ENCODE measurements around the gene TSC2.

The TSC2 gene

DNA sequence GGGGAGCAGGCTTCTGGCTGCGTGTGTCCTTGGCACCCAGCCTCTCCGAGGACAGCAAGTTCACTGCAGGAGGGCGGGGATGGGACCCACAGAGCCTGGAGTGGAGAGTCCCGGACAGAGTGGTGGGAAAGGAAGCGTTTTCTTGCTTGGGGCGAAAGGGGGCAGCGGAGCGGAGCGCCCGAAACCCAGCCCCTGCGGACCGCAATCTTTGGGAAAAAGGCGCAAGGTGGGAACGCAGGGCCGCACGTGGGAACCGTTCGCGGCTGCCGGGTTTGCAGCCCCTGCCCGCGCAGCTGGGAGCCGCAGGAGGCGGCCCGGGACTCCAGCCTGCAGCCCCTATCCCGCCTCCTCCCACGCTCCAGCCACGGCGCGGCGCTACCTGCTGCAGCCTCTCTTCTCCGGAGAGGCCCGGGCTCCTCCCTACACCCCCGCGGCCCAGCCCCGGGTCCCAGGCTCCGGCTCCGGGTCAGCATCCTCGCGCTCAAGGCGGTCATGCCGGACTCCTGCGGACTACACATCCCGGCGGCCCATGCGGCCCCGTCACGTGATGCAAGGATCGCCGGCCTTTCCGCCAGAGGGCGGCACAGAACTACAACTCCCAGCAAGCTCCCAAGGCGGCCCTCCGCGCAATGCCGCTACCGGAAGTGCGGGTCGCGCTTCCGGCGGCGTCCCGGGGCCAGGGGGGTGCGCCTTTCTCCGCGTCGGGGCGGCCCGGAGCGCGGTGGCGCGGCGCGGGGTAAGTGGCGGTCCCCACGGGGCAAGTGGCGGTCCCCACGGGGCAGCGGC is at the start of gene TSC2, which contains the start of gene NTHL1:
Gene TSC2, plus strand, starts transcription at position 656 of the 786 bp plus-strand sequence. CDS start 631 bp downstream, outside the sequence.
Gene NTHL1, minus strand, starts transcription at position 505 of the 786 bp plus-strand sequence. Its CDS starts 11 bp downstream, at position 494.
- DNase-seq, result peak; percentile 96

DNA sequence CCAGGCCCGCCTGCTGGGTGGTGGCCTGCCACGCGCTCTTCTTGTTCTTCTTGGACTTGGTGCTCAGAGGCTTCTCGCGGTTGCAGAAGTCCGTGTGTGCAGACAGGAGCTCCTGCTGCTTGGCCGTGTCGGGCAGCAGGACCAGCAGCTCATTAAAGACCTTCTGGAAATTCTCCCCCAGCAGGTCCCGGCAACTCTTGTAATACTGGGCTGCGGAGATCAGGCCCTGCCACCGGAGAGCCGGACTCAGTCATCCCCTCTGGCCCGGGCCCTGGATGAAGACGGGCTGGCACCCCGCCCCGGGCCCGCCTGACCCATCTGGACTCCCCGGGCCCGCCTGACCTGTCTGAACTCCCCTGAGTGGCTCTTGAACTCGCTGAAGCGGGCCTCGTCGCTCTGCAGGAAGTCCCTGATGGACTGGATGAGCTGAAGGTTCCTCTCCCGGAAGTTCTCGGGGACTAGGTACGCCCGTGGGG is 49.4 kb upstream of the TSC2 start:
- no peak for DNase-seq

DNA sequence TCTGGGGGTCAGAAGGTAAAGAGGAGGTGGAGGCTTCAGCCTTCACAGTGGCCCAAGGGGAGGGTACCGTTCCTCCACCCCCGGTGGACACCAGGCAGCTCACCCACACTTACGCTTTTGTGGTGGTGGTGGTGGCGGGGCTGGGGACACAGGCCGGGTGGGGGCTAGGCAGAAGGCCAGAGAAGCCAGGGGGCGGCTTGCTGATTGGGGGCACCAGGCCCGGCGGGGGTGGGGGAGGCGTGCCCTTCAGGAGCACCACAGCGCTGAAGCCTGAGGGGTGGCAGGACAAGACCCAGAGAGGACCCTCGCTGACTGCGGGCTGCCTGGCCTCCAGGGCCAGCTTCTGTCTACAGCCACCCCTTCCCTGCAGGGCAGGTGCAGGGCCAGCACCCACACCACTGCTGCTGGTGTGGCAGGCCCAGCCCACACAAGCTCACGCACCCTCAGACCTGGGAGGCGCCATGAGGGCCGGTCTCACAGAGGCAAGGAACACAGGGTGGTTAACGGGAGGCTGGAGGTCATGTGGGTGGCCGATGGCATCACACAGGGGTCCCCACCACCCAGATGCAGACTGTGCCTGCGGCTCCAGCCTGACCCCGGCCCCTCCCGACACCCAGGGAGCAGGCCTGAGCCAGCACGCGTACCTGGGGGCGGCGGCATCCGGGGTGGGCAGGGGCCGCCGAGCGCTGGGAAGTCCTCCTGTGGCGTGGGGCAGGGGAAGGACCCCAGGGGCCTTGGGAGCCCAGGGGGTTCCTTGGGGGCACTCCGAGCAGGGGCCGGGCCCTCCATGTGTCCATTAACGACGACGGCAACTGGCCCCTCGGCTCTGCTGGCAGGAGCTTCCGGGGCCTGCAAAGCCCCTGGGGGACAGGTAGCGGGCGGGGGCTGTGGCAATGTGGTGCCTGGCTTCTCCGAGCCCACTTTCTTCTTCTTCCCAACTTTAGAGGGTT is 48.7 kb upstream of the TSC2 start:
- no peak for DNase-seq

DNA sequence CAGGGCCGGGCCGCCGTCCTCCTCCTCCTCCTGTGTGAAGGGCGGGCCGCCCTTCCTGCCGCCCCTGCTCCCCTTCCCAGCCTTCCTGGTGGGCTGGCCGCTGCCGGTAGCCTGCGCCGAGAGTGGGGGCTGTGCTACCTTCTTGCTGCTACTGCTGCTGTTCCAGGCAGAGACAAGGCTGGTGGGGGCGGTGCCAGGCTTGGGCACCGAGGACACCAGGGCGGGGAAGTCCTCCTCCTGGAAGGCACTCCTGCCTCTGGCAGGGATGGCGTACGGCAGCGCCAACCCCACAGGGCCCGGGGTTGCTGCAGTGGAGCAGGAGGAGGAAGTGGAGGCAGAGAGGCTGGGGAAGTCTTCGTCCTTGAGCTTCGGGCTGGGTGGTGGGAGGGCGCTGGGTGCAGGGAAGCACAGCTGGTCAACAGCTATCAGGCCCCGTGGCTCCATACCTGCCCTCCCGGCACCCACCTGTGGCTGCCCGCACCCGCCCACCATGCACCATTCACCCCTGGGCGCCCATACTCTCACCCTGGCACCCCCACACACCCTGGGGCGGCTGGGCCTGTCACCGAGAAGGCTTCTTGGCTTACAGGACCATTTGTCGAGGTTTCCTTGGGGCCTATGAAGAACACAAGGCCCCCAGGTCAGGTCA is 47.8 kb upstream of the TSC2 start:
- DNase-seq, result no peak

DNA sequence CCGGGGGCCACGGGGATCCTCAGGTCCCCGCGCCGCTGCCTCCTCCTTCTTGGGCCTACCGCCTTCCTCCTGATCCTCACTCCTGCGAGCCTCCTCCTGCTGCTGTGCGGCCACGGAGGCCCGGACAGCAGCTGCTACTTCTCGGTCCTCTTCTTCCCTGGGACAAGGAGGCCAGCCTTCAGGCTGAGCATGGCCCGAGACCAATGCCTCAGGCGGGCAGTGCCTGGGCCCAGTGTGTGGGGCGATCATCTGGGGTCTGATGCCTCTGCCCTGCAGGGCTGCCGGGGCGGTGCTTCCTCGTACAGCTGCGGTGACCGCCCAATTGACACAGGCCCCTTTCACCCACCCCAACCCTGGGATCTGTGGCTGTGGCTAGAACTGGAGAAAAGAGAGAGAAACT is 46.8 kb upstream of the TSC2 start:
- no peak for DNase-seq

DNA sequence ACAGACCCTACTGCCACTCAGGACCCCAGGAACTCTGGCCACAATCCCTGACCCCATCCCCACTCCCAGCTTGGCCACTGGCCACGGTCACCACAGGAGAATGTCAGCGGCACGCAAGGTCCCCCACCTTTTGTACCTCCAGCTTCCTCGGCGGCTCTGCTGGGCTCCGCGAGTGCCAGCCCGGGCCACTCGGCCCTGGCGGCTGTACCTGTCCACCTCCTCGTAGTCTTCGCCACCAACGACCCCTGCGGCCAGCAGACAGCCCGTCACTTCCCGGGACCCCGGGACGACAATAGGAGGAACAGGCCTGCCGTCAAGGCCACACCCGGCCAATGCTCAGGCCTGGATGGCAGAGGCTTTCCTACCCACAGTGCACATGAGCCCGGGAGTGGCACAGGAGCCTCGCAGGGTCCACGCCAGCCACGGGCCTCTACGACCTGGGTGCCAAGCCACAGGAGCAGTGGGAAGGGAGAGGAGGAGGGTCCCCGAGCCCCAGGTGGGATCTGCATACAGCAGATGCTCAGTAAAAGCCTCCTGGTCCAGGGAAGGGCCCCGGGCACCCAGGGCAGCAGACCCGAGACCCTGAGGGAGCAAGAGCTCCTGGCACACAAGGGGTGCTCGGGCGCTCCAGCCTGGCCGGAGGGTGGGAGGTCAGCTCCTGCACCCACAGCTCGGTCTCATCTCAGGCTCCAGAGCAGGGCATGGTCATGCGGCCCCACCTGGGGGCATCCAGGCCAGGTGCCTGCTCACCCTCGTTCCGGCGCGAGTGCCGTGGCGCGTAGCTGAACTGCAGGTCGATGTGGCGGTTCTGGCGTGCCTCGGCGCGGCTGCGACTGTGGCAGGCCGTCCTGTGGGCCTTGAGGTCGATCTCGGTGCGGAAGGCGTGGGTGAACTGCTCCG is 46.1 kb upstream of the TSC2 start:
- no peak for DNase-seq

DNA sequence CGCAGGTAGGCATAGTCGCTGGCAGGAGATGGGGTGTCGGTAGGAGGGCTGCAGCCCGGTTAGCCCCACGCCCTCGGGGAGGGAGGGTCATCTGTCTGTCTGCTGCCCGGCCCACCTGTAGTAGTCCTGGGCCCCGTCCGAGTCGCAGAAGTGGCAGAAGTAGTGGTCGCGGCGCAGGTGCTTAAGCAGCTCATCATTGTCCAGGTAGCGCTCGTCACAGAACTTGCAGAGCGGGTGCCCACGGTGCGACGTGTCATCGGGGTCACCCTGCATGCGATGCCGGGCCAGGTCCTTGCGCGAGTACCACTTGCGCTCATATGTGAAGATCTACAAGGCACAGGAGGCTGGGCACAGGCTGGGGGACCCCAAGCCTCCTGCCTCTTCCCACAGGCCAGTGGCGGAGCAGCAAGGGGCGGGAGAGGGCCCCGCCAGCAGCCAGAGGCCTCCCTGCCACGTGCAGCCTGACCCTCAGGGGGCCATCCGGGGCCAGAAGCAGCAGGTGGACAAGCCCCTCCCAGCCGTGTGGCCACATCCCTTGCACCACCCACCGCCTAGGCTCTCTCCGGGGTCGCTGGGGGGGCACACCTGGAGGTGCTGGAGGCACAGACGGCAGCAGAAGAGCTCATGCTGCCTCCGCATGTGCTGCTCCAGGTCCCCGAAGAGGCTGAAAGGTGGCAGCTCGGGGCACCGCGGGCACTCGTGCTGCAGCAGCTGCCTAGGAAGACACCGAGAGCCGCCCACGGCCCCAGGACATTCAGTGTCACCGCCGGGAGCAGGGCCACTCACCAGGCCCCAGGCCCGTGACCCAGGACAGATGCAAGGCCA is 45.2 kb upstream of the TSC2 start:
- DNase-seq, result no peak

DNA sequence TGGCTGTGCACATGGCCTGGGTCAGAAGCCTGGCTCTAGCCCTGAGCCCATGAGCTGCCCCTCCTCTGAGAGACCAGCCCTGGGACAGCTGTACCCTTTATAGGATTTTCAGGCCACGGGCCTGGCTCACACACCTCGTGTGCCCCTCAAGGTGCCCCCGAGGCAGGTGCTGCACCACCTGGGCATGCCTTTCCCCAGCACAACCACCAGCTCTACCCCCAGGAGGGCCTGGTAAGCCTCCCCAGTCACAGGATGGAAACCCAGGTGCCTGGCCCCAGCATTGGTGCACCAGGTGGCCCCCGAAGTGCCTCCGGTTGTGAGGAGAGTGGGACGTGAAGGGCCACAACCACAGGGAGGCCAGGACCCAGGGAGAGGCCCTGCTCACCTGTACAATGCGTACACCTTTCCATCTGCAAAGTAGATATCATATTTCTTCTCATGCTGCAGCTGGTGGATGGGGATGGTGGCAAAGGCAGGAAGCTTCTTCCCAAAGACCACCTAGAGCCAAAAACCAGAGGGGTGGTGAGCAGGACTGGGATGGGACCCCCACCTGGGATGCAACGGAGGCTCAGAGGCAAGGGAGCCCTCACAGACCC is 44.5 kb upstream of the TSC2 start:
- DNase-seq, result no peak

DNA sequence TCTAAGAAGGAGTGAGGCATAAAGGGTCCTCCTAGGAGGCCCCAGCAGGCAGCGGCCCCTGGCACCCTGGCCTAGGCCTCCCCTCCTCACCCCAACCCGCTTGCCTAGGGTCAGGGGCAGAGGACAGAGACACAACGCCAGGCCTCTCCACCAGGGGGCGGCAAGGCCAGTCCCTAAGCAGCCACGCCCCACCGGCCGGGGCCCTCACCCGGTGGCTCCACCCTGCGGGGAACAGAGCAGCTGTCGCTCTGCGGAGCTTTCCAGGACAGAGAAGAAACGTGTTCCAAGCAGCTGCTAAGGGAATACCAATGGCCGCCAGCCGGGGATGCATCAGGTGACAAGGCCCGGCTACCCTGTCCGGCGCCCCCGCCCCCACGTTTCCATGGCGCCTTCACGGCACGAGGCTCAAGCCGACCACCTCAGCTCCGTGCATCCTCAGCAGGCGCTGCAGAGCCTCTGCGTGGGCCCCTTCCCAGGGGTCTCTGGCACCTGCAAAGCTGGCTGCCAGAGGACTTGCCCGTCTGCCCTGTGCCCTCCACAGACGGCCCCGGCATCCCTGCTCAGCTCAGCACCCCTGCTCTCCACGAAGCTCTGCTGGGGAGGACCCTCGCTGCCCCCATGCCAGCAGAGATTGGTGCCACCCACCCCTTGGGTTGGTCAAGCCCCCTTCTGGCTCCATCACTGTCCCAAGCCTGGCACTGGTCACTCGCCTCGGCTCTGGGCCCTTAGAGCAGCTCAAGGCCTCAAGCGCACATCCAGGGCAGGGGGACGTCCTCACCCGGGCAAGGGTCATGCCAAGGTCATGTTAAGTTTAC is 43.8 kb upstream of the TSC2 start:
- peak; percentile 80 for DNase-seq

DNA sequence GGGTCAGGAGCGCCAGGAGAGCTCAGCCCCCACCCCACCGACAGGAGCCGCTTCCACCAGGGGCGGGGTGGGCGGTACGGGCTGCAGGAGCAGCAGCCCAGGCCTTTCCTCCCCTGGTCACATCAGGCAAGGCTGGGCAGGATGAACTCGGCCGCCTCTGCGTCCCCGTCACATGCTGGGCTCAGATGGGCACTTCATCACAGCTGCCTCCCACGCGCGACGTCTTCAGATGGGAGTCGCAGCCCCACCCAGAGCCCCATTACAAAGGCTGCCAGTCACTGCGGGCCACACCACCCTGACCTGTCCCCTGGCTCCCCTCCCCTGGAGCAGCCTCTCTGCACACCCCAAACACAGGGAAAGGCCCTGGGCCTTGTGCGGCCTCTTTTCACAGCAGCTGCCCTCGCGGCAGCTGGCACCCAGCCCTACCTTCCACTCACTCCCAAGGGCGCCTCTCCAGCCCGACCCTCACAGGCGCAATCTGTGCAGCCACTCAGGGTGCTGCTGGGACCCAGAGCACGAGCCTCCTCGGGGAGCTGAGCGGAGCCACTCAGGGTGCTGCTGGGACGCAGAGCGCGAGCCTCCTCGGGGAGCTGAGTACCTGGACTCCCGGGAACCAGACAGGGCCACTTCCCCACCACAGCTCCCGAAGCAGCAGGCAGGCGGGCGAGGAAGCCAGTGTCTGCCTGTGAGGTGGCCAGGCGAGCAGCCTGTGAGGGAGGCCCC is 42.8 kb upstream of the TSC2 start:
- no peak for DNase-seq

DNA sequence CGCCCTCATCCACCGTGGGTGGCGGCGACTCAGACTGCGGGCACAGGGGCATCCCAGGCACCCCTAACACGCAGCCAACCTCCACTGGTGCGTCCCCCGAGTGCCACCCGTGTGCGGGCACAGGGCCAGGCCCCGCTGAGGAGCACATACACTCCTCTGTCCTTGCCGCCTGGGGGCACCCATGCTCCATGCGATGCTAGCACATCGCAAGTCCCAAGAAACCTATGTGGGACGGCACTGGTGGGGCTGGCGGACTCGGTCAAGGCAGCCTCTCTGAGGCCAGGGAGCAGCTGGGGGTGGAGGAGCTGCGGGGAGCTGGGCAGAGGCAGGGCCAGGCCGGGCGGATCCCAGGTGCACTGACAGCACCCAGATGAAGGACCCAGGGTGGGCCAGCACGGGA is 42.1 kb upstream of the TSC2 start:
- DNase-seq, result no peak

DNA sequence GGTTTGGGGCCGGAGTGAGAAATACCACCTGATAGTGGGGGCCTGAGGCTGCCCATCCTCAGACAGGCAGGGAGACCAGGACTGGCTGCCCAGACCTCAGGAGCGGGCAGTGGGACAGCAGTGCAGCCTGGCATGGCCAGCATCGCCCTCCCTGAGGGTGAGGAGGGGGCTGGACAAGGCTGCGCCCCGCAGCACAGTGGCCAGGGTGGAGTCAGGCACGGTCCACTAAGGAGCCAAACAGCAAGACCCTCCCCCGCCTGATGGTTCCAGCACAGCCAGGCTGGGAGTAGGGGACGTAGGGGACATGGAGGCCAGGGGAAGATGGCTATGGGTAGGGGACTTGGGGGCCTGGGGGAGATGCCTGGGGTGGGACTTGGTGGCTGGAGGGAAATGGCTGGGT is 41.5 kb upstream of the TSC2 start:
- DNase-seq, result no peak

DNA sequence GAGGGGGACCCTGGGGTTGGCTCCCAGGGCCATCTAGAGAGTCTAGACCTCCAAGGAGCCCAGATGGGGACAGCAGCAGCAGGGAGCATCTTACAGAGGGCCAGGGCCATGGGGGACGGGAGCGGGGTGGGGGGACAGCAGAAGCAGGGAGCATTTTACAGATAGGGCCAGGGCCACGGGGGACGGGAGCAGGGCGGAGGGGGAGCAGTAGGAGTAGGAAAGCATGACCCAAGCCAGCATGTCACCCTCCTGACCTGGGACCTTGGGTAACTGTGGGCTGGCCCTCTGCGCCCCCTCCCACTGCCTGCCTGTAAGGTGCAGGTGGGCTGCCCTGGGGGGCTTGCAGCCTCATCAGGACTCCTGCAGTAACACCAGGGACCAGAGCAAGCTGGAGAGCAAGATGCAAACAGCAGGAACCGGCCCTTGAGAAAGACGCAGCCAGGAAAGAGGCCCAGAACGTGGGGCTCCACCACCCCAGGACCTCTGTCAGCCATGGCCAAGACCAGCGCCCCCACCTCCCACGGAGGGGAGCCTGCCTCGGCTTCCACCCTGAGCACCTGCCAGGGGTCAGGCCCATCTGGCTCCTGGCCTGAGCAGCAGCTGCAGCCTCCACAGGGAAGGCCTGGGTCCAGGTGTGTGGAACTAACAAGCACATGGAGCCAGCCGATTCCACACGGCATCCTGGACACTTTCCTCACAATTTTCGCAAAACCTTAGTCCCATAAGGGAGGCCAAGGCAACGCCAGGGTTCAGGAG is 40.5 kb upstream of the TSC2 start:
- DNase-seq, result no peak

DNA sequence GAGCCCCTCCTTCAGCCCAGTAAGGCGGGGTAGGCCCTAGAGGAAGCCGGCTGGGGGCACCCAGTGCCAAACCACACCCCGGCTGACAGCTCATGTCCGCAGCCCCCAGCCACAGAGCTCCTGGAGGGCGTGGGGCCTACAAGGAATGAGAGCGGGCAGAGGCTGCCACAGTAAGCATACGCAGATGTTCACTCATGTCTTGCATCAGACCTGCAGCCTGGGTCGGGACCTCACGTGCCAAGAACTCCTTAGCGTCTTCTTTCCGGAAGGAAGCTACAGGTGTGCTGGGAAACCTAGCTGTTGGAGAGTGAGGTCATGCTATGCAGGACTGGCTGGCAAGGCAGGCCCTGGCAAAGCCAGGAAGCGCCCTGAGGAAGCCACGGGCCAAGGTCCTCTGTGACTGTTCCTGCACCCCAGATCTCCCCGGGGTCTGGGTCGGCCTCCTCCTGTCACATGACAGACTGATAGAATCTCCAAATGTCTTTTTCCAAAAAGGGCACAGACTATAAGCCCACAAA is 39.7 kb upstream of the TSC2 start:
- no peak for DNase-seq

DNA sequence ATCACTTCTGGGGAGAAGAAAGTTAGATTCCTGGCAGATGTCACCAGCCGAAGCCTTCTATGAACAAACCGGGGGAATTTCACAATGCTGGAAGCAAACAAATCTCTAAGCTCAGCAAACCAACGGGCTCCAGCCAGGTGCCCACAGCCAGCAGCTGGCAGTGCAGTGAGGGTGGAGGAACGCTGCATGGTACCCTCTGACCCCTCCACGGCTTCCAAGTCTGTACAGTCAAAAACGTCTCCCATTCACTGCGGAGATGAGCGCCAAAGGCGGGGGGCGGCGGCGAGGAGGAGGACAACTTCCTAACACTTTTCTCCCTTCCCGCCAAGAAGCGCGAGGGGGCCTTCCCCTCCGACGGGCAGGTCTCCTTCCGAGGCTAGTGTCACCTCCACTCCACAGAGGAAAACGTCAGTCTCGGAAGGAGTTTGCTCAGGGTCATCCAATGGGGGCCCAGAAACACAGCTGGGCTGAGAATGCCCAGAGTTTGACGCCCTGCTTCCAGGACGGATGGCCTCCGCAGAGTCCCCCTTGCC is 39.1 kb upstream of the TSC2 start:
- no peak for DNase-seq

DNA sequence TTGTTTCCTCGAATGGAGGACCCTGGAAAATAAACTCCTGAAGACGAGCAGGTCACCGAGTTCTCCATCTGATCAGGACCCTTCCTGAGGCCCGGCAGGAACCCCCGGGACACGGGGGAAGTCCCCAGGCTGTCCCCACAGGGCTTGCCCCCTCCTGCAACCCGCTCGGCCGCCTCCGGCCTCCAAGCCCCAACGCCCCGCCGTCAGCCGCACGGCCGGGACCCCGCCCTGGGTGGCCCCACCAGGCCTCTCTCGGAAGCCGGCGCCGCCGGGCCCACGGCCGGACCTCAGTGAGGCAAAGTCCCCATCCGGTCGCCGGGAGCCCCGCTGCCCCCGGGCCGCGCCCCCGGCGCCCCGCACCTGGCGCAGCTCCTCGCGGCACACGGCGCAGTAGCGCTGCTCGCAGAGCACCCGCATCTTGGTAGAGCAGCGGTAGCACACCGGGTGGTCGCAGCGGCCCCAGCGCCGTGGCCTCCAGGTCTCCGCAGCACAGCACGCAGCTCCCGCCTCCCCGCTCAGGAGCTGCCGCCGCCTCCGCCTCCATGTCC is 38.5 kb upstream of the TSC2 start:
- no peak for DNase-seq

DNA sequence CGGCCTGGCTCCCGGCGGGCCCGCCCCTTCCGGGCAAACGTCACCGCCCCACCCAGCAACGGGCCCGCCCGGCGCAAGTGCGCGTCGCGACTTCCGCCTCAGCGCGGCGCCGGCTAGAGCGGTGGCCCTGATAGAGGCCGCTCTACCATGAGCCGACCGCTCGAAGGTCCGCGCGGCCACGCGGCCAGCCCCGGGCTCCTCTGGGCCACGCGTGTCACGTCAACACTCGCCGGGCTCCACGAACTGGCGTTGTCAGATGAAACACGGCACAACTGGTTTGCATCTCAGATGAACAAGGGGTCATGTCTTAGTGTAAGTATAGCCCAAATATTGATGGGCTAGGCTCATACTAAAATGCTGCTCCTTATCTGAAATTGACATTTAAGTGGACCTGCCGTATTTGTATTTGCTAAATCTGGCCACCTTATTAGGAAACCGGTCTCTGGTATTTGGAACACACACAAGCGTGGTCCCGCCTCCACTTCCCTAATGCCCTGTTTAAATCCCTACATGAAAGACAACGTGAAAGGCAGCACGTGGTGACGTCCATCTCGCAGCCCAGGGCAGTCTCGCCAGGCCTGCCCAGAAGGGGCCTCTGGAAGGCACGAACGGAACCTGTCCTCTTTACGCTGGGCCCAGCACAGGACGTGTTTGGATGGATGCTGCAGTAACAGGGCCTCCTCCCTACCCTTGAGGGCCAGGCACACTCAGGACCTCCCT is 37.8 kb upstream of the TSC2 start, which contains the start of gene ZNF598:
Gene ZNF598, minus strand, starts transcription at position 31 of the 720 bp plus-strand sequence.
- peak; percentile 82 for DNase-seq

Data from activated CD4-positive, CD25-positive, alpha-beta regulatory T cell treated with anti-CD3 and anti-CD28 coated beads, Interleukin-2, amount 50 U/mL, for 72 hours (primary cell).